HCT116 (cell line): Measurements from ENCODE around the gene PDE4D.

ENCODE experiments used
- ATF3 ChIP-seq: IDR thresholded peaks from 2 replicates; pipeline ENCODE4 v1.6.1; 2012
- CTCF ChIP-seq, 3 experiments: fragments of 200-600 bp in 1 of 3; sonication (generic) in 1 of 3; IDR thresholded peaks in 2 of 3; conservative IDR thresholded peaks in 1 of 3; 2 replicates each; pipeline ENCODE4 v1.5.1; 2012 to 2017; ENCODE audit warnings: low read depth in 2 of 3, low read length in 2 of 3, antibody characterized with exemption in 1 of 3, borderline replicate concordance in 1 of 3, control low read depth in 1 of 3, mild to moderate bottlenecking in 1 of 3, mixed read lengths in 1 of 3, mixed run types in 1 of 3, moderate library complexity in 1 of 3; ENCODE audit not compliant: insufficient read depth in 1 of 3
- EGR1 ChIP-seq: IDR thresholded peaks from 2 replicates; pipeline ENCODE4 v1.6.1; 2012; ENCODE audit warnings: low read depth
- EZH2 ChIP-seq: fragments of 200-600 bp; sonication (generic); IDR thresholded peaks from 2 replicates; pipeline ENCODE4 v1.6.1; 2017; ENCODE audit warnings: antibody characterized with exemption, mixed run types
- JUND ChIP-seq: IDR thresholded peaks from 2 replicates; pipeline ENCODE4 v1.6.1; 2012
- POLR2A ChIP-seq: IDR thresholded peaks from 2 replicates; pipeline ENCODE4 v1.7.0; 2011; ENCODE audit warnings: borderline replicate concordance; ENCODE audit not compliant: insufficient read depth, insufficient read length; ENCODE audit errors: extremely low read depth
- POLR2AphosphoS5 ChIP-seq: IDR thresholded peaks from 2 replicates; pipeline ENCODE4 v1.6.1; 2011; ENCODE audit warnings: mild to moderate bottlenecking, low read depth, low read length, moderate library complexity
- SIN3A ChIP-seq: IDR thresholded peaks from 2 replicates; pipeline ENCODE4 v1.6.1; 2012; ENCODE audit warnings: low read depth
- SRF ChIP-seq: IDR thresholded peaks from 2 replicates; pipeline ENCODE4 v1.6.1; 2012; ENCODE audit warnings: low read depth
- ZFX ChIP-seq: fragments of 450-650 bp; IDR thresholded peaks from 2 replicates; pipeline ENCODE4 v1.6.1; 2017
- ZNF274 ChIP-seq: fragments of 200-500 bp; sonication (Bioruptor generic); IDR thresholded peaks from 2 replicates; pipeline ENCODE4 v1.6.1; 2014; ENCODE audit warnings: mild to moderate bottlenecking, low read depth, low read length, inconsistent platforms

GRCh38 chr5:59300930-59301329 lies 592.6 kb downstream of the PDE4D start:
- no peak for TF ChIP-seq POLR2A
- no peak for TF ChIP-seq JUND
- no peak for TF ChIP-seq CTCF (IDR thresholded peaks at IDR 0.05 in 2 of 3, conservative IDR thresholded peaks at IDR 0.05 in 1 of 3; ENCODE audit: borderline replicate concordance in 1 of 3, insufficient read depth in 1 of 3, low read depth in 2 of 3, low read length in 2 of 3)
- no peak for TF ChIP-seq EZH2
- TF ChIP-seq EGR1, result no peak
- TF ChIP-seq POLR2AphosphoS5, result no peak
- no peak for TF ChIP-seq SRF
- TF ChIP-seq ZFX, result no peak
- TF ChIP-seq SIN3A, result no peak
- no peak for TF ChIP-seq ATF3
- no peak for TF ChIP-seq ZNF274
